SK-N-MC (cell line): ENCODE results near the gene MAPK12.

Experiments
- EZH2 ChIP-seq: fragments of 200-600 bp; sonication (generic); IDR thresholded peaks from one replicate; pipeline ENCODE4 v1.6.1; 2017; ENCODE audit warnings: antibody characterized with exemption
- POLR2AphosphoS5 ChIP-seq: IDR thresholded peaks from 2 replicates; pipeline ENCODE4 v1.6.1; 2012; ENCODE audit warnings: mild to moderate bottlenecking, low read depth, low read length, borderline replicate concordance

DNA sequence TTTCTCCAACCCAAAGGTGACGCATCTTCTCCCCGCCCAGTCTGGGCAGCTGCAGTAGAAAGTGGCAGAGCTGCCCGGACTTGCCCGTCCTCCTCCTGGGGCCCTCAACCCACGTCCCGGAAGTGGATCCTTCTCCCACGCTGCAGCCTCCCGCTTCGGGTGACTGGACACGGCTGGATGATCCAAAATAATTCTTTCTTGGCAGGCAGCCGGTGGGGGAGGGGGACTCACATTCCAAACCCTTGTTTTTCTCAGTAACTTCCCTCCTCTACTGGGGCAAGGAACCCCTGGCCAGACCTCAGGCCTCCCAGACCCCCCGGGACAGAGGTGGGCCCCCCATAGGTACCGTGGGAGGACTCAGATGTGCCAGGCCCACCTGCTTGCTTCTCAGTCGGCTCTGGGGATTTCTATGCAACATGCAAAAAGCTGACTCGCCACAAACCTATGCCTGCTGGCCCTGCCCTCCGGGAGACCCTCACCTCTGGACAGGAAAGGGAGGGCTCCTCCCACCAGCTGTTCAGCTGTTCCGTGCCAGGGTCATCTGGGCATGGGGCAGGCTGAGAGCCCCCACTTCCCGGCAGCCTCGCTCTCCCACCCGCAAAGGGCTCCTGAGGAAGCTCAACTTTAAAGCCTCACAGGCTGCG, 44.6 kb upstream of the MAPK12 start:
- no peak for TF ChIP-seq POLR2AphosphoS5
- TF ChIP-seq EZH2, result no peak
